Measurements from ENCODE around the gene MYT1. TPM values are rescaled to one million over a fixed set of nuclear protein-coding genes. Genes with fewer than 3 reads are reported as not detected.

MYT1 gene
- polyA plus RNA-seq, 1 donor from 2014 or later = 35.8 TPM

DNA sequence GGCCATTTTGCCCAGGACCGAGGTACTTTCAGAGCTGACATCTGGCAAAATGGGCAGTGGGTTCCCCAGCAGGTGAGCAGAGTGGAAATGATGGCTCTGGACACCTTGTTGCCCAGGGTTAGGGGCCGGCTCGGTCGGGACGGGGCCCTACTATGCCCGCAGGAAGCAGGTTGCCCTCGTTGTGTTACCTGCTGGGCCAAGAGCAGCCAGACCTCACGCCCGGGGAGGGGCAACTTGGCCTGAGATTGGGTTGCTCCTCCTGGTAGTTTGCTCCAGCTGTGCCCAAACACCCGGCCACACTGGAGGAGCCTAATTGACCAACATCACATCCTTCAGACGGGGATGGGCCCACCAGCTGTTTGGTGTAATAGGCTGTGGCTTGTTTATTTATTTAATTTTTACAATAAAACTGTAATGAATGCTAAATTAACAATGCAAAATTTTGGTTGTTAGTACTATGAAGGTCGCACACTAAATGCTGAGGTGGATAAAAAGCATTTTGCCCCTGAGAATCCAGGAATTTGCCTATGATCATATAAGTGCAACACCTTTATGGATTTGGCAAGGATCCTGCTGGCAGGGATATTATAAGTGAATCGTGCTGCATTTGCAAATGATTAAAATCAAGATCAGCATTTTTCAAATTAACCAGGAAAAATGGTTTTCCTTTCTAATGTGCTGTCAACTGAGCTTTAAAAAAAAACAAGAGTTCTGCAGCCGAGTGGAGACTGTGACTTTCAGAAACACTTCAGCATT is 64.7 kb downstream of the MYT1 start:
- Histone ChIP-seq H3K27ac (ENCODE audit: low read length) (no peak overlapping the region), H3F3A (ENCODE audit: insufficient read depth, low read length, poor library complexity, severe bottlenecking) (no peaks in the 10 kb centered on the region), H3K36me3 (ENCODE audit: insufficient read depth, low read length) (peaks cover 9% of the 10 kb centered on the region), H4K20me1 (ENCODE audit: insufficient read depth) (no peaks in the 10 kb centered on the region), H3K27me3 (ENCODE audit: insufficient read depth, low read depth, low read length) (no peaks in the 10 kb centered on the region), H3K9me2 (ENCODE audit: insufficient read depth, low read length) (no peaks in the 10 kb centered on the region), H3K4me3 (ENCODE audit: low read length) (no peak overlapping the region), H2AFZ (ENCODE audit: low read depth, low read length) (no peak overlapping the region), H3K9me3 (ENCODE audit: low read length) (no peaks in the 10 kb centered on the region), H3K79me2 (replicated peaks; ENCODE audit: insufficient read depth, low read length) (no peaks in the 10 kb centered on the region), H3K9ac (ENCODE audit: low read length) (no peak overlapping the region), H3K4me2 (ENCODE audit: low read length) (no peak overlapping the region)
- no peak for TF ChIP-seq SMC3 (conservative IDR thresholded peaks at IDR 0.05; ENCODE audit: poor library complexity)
- no peak for TF ChIP-seq MXI1 (conservative IDR thresholded peaks at IDR 0.05; ENCODE audit: poor library complexity, severe bottlenecking)
- no peak for TF ChIP-seq RAD21 (conservative IDR thresholded peaks at IDR 0.05)

DNA sequence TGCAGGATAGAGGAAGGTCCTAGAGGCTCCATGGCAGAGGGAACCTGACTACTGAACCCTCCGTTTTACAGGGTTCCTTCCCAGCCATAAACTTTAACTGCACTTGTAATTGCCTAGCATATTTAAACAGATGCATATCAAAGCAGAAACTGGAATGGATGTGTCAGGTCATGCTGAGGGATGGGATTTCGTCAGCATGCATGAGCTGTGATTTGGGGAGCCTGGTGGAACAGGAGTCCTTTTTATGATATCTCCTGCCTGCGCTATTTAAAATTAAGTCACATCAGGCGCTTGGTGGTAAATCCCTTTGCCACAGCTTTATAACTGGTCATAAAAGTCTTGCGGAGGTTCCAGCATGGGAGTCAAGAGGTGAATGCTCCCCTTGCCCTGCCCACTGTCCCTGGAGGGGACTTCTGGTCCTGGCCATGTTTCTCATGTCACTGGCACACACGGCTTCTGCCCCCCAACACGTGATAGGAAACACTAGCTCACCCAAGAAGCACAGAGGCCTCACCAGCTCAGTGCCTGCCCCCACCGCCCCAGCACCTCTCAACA is 65.3 kb downstream of the MYT1 start:
- no peaks in the 10 kb centered on the region for H3K79me2 ChIP-seq (replicated peaks; ENCODE audit: insufficient read depth, low read length)
- no peak overlapping the region for H3K4me2 ChIP-seq (ENCODE audit: low read length)
- peaks cover 9% of the 10 kb centered on the region for H3K36me3 ChIP-seq (ENCODE audit: insufficient read depth, low read length)
- no peaks in the 10 kb centered on the region for H3F3A ChIP-seq (ENCODE audit: insufficient read depth, low read length, poor library complexity, severe bottlenecking)
- H4K20me1 ChIP-seq (ENCODE audit: insufficient read depth) = no peaks in the 10 kb centered on the region
- no peaks in the 10 kb centered on the region for H3K9me3 ChIP-seq (ENCODE audit: low read length)
- no peak overlapping the region for H2AFZ ChIP-seq (ENCODE audit: low read depth, low read length)
- H3K27ac ChIP-seq (ENCODE audit: low read length) = no peak overlapping the region
- H3K9me2 ChIP-seq (ENCODE audit: insufficient read depth, low read length) = no peaks in the 10 kb centered on the region
- H3K4me3 ChIP-seq (ENCODE audit: low read length) = no peak overlapping the region
- H3K27me3 ChIP-seq (ENCODE audit: insufficient read depth, low read depth, low read length) = no peaks in the 10 kb centered on the region
- no peak overlapping the region for H3K9ac ChIP-seq (ENCODE audit: low read length)
- TF ChIP-seq RAD21 (conservative IDR thresholded peaks at IDR 0.05) (no peak), TAF1 (IDR thresholded peaks at IDR 0.05; ENCODE audit: low read depth) (no peak), EZH2 (IDR thresholded peaks at IDR 0.05; ENCODE audit: borderline replicate concordance, insufficient read depth, low read length, poor library complexity, severe bottlenecking) (no peak), EP300 (conservative IDR thresholded peaks at IDR 0.05; ENCODE audit: poor library complexity, severe bottlenecking) (no peak), POLR2AphosphoS5 (IDR thresholded peaks at IDR 0.05) (no peak), SMC3 (conservative IDR thresholded peaks at IDR 0.05; ENCODE audit: poor library complexity) (no peak), MXI1 (conservative IDR thresholded peaks at IDR 0.05; ENCODE audit: poor library complexity, severe bottlenecking) (no peak)
- TF ChIP-seq, protein P1, sequence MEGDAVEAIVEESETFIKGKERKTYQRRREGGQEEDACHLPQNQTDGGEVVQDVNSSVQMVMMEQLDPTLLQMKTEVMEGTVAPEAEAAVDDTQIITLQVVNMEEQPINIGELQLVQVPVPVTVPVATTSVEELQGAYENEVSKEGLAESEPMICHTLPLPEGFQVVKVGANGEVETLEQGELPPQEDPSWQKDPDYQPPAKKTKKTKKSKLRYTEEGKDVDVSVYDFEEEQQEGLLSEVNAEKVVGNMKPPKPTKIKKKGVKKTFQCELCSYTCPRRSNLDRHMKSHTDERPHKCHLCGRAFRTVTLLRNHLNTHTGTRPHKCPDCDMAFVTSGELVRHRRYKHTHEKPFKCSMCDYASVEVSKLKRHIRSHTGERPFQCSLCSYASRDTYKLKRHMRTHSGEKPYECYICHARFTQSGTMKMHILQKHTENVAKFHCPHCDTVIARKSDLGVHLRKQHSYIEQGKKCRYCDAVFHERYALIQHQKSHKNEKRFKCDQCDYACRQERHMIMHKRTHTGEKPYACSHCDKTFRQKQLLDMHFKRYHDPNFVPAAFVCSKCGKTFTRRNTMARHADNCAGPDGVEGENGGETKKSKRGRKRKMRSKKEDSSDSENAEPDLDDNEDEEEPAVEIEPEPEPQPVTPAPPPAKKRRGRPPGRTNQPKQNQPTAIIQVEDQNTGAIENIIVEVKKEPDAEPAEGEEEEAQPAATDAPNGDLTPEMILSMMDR (IDR thresholded peaks at IDR 0.05; ENCODE audit: poor library complexity, severe bottlenecking) = no peak
- TF ChIP-seq, protein P2, sequence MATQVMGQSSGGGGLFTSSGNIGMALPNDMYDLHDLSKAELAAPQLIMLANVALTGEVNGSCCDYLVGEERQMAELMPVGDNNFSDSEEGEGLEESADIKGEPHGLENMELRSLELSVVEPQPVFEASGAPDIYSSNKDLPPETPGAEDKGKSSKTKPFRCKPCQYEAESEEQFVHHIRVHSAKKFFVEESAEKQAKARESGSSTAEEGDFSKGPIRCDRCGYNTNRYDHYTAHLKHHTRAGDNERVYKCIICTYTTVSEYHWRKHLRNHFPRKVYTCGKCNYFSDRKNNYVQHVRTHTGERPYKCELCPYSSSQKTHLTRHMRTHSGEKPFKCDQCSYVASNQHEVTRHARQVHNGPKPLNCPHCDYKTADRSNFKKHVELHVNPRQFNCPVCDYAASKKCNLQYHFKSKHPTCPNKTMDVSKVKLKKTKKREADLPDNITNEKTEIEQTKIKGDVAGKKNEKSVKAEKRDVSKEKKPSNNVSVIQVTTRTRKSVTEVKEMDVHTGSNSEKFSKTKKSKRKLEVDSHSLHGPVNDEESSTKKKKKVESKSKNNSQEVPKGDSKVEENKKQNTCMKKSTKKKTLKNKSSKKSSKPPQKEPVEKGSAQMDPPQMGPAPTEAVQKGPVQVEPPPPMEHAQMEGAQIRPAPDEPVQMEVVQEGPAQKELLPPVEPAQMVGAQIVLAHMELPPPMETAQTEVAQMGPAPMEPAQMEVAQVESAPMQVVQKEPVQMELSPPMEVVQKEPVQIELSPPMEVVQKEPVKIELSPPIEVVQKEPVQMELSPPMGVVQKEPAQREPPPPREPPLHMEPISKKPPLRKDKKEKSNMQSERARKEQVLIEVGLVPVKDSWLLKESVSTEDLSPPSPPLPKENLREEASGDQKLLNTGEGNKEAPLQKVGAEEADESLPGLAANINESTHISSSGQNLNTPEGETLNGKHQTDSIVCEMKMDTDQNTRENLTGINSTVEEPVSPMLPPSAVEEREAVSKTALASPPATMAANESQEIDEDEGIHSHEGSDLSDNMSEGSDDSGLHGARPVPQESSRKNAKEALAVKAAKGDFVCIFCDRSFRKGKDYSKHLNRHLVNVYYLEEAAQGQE (IDR thresholded peaks at IDR 0.05; ENCODE audit: borderline replicate concordance) = no peak

All from neural cell (in vitro differentiated cells).